Stimulated activated naive CD8-positive, alpha-beta T cell treated with anti-CD3 and anti-CD28 coated beads, Interleukin-15, amount 100 ng/mL, for 72 hours (primary cell): Measurements from ENCODE around the gene TRIM46.

Source experiments
- ATAC-seq: fragments of 150-1000 bp; cut with Tn5 transposase; 2 replicates; pipeline ENCODE4 v1.10.0; 2021; ENCODE audit warnings: mild to moderate bottlenecking, moderate library complexity
- DNase-seq, 2 donors: peaks; one replicate each; pipeline ENCODE4 v3.0.0; 2021 to 2022
- H3K27ac Mint-ChIP-seq, 2 donors: one replicate each; pipeline ENCODE4 v1.8.0; 2022; ENCODE audit warnings: mild to moderate bottlenecking in 2 of 2, mixed read lengths in 2 of 2, moderate library complexity in 2 of 2
- H3K27me3 Mint-ChIP-seq: one replicate; pipeline ENCODE4 v1.8.0; 2022; ENCODE audit warnings: mixed read lengths
- H3K4me1 Mint-ChIP-seq: one replicate; pipeline ENCODE4 v1.8.0; 2022; ENCODE audit warnings: mild to moderate bottlenecking, mixed read lengths
- H3K4me3 Mint-ChIP-seq, 2 donors: one replicate each; pipeline ENCODE4 v1.8.0; 2022; ENCODE audit warnings: mild to moderate bottlenecking in 2 of 2, mixed read lengths in 2 of 2, moderate library complexity in 1 of 2
- H3K9me3 Mint-ChIP-seq, 2 donors: one replicate each; pipeline ENCODE4 v1.8.0; 2022; ENCODE audit warnings: mixed read lengths in 2 of 2

The TRIM46 gene, protein sequence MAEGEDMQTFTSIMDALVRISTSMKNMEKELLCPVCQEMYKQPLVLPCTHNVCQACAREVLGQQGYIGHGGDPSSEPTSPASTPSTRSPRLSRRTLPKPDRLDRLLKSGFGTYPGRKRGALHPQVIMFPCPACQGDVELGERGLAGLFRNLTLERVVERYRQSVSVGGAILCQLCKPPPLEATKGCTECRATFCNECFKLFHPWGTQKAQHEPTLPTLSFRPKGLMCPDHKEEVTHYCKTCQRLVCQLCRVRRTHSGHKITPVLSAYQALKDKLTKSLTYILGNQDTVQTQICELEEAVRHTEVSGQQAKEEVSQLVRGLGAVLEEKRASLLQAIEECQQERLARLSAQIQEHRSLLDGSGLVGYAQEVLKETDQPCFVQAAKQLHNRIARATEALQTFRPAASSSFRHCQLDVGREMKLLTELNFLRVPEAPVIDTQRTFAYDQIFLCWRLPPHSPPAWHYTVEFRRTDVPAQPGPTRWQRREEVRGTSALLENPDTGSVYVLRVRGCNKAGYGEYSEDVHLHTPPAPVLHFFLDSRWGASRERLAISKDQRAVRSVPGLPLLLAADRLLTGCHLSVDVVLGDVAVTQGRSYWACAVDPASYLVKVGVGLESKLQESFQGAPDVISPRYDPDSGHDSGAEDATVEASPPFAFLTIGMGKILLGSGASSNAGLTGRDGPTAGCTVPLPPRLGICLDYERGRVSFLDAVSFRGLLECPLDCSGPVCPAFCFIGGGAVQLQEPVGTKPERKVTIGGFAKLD

DNA sequence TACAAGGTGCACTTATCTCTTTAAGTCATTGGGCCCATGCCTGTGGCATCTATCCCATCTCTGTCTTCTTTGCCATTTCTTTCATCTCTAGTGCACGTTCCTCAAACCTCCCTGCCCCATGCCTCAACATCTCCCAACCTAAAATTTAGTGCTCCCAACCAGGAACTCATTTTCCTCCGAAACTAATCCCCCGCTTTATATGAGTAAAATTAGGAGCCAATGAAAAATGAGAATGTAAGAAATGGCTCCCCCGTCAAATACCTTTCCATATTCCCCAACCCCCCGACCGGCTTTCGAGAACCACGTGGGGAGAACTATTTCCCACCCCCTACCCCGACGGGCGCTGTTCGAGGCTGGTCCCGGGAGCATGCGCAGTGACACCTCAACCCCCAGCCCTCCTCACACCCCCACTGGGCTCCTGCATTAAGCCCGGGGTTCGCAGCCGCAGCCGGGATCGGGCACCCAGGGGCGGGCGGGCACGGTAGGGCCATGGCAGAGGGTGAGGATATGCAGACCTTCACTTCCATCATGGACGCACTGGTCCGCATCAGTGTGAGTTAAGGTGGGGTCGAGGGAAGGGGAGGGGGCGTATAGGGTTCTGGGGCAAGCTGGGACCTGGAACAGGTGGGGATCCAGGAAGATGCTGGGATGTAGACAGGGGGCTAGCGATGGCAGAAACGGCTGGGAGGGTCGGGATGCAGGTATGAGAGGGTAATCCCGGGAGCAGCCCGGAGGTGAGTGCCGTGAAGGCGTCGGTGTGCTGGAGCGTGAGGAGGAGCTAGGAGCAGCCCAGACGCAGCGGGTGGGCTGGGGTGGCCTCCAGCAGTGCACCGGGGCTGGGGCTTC is at the start of gene TRIM46:
TRIM46 (plus strand) TSS at position 372 of the 846 bp plus-strand sequence; CDS start at position 490, 118 bp downstream.
- peaks cover 61% of the 10 kb centered on the region for H3K4me1 Mint-ChIP-seq
- peak; percentile 63 to 77 for DNase-seq

DNA sequence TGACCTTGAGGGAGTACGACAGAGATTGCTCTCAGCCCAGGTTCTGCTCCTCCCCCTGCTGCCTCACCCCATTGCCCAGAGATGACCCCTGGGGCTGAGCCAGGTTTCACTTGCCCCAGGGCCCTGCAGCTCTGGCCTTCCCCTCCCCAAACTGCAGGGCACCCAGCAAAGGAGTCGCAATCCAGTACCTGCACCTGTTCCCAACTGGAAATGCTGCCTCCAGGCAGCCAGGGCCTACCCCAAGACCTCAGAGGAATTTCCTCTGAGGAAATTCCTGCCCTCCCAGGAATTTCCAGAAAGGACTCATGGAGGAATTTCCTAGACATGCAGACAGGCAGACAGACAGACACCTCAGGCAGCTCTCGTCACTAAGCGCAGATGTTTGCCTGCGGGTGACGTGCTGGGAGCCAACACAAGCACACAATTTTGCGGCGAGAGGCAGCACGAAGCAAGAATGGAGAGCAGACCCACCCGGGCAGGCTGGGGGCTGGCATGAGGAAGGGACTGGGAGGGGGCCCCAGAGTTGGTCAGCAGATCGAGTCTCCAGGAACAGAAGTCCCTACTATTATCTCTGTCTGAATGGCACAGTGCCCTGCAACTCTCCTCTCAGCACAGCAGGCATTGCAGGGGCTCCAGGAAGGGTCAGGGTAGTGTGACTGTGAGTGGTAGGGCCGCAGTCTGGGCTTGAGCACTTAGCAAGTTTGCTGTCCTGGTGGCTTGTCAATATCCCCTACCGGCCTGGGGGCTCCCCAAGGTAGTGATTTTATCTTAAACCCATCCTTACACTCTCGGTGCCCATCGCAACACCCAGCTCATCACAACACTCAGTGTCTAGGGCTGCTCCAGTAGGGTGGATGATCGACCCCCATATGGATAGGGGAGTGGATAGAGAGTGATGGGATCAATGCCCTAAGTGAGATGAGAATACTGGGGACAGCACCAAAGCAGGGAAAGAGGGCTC is 48.9 kb upstream of the TRIM46 start:
- Mint-ChIP-seq H3K4me1 (peaks cover 35% of the 10 kb centered on the region), H3K27ac (no peak overlapping the region), H3K9me3 (no peaks in the 10 kb centered on the region), H3K4me3 (no peak overlapping the region), H3K27me3 (peaks cover 39% of the 10 kb centered on the region)
- no peak for DNase-seq
- ATAC-seq, result no peak

More for the DNA sequence above, at the start of gene TRIM46:
- Mint-ChIP-seq H3K27ac (peak within 1 kb of the TSS; percentile 99), H3K27me3 (no peaks in the 10 kb centered on the region), H3K9me3 (no peaks in the 10 kb centered on the region), H3K4me3 (peak within 1 kb of the TSS; percentile 96 to 99)
- ATAC-seq, result peak; percentile 57

DNA sequence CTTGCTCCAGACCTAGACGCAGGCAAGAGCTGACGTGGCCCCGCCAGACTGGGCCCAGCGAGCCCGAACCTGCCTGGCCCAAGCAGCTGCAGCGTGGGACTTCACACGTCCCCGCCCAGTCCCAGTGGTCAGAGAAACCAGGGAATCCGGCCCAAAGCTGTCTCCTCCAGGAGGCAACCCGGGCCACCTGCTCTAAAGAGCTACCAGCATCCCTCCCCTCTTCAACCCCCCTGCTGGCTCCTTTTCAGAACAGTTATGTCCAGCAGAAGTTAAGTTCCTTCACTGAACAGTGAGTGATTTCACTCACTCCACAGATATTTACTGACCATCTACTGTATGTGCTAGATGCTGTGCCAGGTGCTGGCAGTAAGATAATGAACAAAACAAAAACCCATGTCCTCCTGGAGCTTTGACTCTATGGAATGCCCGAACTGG is 48.1 kb upstream of the TRIM46 start:
- DNase-seq (no peak), ATAC-seq (no peak)
- Mint-ChIP-seq H3K27me3 (peaks cover 39% of the 10 kb centered on the region), H3K9me3 (no peaks in the 10 kb centered on the region), H3K4me3 (peak overlapping the region in 1 of 2 donors; percentile 49), H3K27ac (no peak overlapping the region), H3K4me1 (peaks cover 37% of the 10 kb centered on the region)

DNA sequence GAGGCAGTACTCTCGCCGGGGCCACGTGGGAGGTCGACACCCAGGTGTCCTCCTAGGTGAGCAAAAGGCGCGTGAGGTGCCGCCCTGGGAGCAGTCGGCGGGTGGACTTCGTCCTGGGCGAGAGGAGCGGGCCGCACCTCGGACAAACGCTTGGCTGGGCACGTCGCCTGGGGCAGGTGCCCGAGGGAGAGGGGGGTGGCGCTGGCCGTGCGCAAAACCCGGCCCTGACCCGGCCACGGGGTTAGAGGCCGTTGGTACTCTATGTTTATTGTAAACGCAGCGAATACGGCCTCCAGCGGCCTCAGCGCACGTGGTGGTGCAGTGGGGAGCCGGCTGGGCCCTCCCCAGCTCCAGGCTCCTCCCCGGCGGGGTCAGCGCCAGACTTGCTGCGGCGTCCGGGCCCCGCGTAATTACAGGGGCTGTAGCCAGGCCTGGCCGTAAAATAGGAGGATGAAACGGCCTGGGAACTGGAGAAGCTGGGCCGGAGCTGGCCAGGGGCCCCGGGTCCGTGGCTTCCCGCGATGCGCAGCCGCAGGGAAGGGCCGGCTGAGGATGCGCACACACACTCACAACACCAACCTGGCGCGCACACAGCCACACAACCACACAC is 47.6 kb upstream of the TRIM46 start:
- H3K4me1 Mint-ChIP-seq, result peaks cover 37% of the 10 kb centered on the region
- no peak for ATAC-seq
- H3K9me3 Mint-ChIP-seq, result no peaks in the 10 kb centered on the region
- H3K27me3 Mint-ChIP-seq, result peaks cover 39% of the 10 kb centered on the region
- DNase-seq, result no peak
- peak overlapping the region in 1 of 2 donors; percentile 86 for H3K4me3 Mint-ChIP-seq
- H3K27ac Mint-ChIP-seq, result no peak overlapping the region

DNA sequence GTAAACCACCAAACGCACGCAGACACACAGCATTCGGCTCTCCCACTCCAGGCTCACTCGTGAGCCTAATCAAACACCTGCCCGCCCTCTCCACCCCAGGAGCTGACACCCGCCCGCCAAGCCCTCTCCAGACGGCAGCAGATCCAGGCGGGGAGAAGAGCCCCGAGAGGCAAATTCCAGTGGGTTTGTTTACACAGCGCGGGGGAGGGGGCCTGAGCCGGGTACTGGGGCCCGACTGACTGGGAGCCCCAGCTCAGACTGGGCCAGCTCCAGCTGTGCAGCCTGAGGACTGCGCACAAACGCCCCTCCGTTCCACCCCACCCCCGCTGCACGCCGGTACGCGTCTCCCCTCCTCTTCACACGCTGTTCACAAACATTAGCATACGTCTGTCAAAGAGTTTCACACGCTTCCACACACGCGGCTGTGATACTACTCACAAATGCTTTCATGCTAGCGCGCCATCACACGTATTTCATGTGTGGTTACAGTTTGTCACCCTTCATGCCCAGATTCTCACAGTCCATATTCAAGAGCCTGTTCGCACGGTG is 47.0 kb upstream of the TRIM46 start:
- H3K4me3 Mint-ChIP-seq, result peak overlapping the region; percentile 75 to 86
- peaks cover 37% of the 10 kb centered on the region for H3K4me1 Mint-ChIP-seq
- ATAC-seq (peak; percentile 66), DNase-seq (peak in 1 of 2 donors; percentile 24)
- no peak overlapping the region for H3K27ac Mint-ChIP-seq
- no peaks in the 10 kb centered on the region for H3K9me3 Mint-ChIP-seq
- H3K27me3 Mint-ChIP-seq, result peaks cover 39% of the 10 kb centered on the region

DNA sequence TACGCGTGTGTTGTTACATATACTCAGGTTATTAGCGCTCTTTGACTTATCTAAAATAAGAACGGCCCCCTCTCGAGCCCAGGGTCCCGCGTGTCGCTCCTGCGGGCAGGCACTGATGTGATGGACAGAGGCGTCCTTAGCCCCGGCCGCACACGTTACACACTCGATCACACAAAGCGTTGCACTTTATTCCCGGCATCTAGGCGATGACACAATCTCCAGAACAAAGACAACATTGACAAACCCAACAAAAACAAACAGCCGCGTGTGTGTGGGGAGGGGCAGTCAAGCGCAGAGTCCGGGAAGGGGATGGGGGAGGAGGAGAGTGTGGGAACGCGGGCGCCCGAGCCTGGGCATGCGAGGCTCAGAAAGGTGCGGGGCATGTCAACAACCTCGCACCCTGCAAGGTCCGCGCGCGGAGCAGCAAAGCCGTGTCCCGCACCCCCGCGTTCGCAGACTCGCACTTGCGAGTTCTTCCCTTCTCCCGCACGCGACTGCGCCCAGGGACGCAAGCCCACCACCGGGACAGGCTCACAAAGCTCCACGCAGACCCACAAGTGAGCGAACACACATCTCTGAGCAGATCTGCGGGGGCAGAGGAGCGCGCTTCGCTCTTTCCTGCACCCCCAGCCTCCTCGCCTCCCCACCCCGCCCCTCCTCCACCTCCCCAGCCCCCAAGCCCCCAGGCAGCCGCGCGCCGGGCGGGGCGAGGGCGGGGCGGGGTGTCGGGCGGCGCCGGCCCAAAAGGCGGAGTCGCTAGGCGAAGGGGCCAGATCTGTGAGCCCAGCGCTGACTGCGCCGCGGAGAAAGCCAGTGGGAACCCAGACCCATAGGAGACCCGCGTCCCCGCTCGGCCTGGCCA is 46.3 kb upstream of the TRIM46 start, which contains the start of gene EFNA1:
EFNA1 (plus strand) TSS at position 772 of the 862 bp plus-strand sequence. CDS start 102 bp downstream, outside the sequence.
- peak within 1 kb of the TSS in 1 of 2 donors; percentile 50 for H3K27ac Mint-ChIP-seq
- no peaks in the 10 kb centered on the region for H3K9me3 Mint-ChIP-seq
- H3K4me1 Mint-ChIP-seq, result peaks cover 37% of the 10 kb centered on the region
- ATAC-seq, result peak; percentile 71
- peak; percentile 36 to 40 for DNase-seq
- peak within 1 kb of the TSS; percentile 75 to 86 for H3K4me3 Mint-ChIP-seq
- H3K27me3 Mint-ChIP-seq, result peaks cover 39% of the 10 kb centered on the region

DNA sequence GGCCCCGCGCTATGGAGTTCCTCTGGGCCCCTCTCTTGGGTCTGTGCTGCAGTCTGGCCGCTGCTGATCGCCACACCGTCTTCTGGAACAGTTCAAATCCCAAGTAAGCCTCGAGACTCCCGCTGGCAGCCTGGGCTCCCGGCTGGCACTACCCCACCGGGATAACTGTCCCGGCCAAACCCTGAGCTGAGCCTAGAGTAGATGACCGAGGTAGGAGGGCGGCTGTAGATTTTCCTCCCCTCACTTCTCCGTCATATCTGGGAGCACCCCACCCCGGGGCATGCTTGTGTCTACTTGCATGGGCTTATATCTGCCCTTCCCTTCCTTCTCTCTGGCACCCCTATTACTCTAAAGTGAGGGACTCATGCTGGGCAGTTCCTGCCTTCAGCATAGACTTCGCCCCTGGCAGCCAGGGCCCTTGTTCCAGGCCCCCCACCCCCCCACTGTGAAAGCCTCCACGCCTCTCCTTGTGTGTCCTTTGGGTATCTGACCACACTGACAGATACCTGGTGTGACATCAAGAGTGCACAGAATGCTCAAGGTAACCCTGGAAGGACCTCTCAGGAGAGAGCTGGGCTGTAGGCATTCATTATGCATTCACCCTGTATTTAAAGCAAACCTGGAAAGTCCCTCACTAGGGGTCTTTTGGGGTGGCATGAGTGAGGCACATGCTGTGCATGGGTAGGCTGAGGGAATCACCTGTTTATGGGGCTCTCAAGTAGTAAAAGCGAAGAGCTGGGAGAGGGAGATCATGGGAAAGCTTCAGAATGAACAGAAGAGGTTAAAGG is 45.5 kb upstream of the TRIM46 start:
- Mint-ChIP-seq H3K27me3 (peaks cover 39% of the 10 kb centered on the region), H3K27ac (peak overlapping the region in 1 of 2 donors; percentile 50)
- no peak for DNase-seq

DNA sequence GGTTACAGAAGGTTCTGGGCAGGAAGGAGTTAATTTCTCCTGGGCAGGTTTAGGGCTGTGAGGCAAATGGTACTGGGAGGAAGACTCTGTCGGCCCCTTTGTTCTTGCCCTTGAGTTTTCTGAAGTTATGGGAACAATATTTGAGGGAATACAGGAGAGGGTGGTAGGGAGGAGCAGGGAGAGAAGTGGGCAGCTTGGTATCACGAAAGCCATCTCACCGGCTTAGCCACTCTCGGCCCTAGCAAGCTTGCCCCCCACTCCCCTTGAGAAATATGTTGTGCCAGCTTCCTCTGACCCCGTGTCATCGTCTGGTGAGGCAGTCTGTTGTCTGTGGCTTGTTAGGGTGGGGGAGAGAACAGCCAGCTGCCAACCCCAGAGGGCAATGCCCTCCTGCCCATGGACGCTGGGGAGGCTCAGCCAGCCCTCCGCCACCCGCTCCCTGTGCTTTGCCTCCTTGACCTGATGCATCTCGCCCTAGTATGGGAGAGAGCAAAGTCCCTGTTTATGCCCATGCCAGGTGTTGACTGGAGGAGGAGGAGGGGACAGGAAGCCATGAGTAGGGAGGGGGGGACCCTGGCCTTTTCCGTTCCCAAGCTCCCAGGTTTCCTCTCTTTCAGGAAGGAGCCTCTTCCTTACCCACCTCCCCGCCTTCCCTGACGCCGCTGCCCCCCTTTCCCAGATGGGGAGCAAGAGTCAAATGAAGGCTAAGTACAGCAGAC is 44.7 kb upstream of the TRIM46 start:
- Mint-ChIP-seq H3K4me3 (peak overlapping the region; percentile 58 to 65), H3K4me1 (peaks cover 37% of the 10 kb centered on the region), H3K27me3 (peaks cover 39% of the 10 kb centered on the region), H3K27ac (no peak overlapping the region), H3K9me3 (no peaks in the 10 kb centered on the region)
- DNase-seq, result no peak
- ATAC-seq, result no peak

More for the DNA sequence above, 45.5 kb upstream of the TRIM46 start:
- Mint-ChIP-seq H3K9me3 (no peaks in the 10 kb centered on the region), H3K4me3 (peak overlapping the region; percentile 58 to 65), H3K4me1 (peaks cover 37% of the 10 kb centered on the region)
- ATAC-seq, result peak; percentile 22

DNA sequence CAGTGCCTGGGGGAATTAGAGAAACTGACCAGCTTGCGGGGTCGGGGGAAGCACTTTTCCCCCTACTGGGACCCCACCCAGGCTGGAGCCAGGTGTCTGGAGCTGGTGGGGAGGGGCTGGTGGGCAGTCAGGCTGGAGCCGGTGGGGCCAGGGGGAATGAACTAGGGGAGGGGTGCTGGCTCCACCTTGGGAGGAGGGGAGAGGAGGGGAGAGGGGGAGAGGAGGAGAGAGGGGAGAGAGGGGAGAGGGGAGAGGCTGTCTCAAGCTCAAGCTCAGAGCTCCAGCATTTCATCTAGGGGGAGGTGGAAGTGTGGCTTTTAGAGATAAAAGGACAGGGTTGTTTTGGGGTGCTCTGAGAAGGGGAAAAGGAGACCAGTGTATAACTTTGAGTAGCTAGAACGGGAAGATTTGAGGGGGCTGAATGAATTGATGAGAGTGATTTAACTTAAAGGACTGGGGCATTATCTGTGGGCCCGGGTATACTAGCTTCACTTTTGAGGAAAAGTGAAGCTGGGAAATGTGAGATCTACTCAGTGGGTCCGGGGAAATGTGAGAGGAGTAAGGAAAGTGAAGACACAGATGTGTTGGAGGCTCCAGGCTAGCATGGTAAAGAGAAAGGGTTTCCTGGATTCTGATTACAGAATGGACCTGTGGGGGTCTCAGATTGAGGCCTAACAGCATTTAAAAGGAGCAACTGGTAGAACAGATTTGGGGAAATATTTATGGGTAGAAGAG is 43.2 kb upstream of the TRIM46 start:
- Mint-ChIP-seq H3K4me1 (peaks cover 45% of the 10 kb centered on the region), H3K27me3 (peaks cover 33% of the 10 kb centered on the region), H3K27ac (no peak overlapping the region), H3K4me3 (no peak overlapping the region), H3K9me3 (no peaks in the 10 kb centered on the region)
- ATAC-seq (no peak), DNase-seq (no peak)

DNA sequence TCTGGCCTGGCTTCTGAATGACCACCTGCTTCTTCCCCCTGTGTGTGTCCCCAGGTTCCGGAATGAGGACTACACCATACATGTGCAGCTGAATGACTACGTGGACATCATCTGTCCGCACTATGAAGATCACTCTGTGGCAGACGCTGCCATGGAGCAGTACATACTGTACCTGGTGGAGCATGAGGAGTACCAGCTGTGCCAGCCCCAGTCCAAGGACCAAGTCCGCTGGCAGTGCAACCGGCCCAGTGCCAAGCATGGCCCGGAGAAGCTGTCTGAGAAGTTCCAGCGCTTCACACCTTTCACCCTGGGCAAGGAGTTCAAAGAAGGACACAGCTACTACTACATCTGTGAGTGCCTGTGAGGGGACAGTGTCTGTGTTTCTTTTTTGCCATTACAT is 42.4 kb upstream of the TRIM46 start:
- peaks cover 25% of the 10 kb centered on the region for H3K27me3 Mint-ChIP-seq
- H3K4me1 Mint-ChIP-seq, result peaks cover 44% of the 10 kb centered on the region
- ATAC-seq (no peak), DNase-seq (no peak)
- H3K9me3 Mint-ChIP-seq, result no peaks in the 10 kb centered on the region
- H3K4me3 Mint-ChIP-seq, result no peak overlapping the region
- no peak overlapping the region for H3K27ac Mint-ChIP-seq

DNA sequence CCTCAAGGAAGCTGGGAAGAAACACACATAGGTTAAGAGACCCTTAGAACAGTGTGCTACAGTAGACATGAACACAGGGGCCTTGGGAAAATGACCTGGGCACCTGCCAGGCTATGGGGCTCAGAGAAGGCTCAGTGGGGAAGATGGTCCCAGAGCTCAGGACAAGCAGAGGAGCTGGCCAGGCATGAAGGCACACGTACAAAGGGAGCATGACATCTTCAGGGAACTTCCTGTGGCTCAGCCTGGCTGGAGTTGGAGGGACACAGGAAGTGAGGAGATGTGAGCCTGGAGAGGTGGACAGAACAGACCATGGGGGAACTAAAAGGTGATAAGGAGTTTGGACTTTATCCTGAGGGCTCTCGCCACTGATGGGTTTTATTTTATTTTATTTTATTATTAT is 41.8 kb upstream of the TRIM46 start:
- DNase-seq (no peak), ATAC-seq (no peak)
- peaks cover 42% of the 10 kb centered on the region for H3K4me1 Mint-ChIP-seq
- H3K9me3 Mint-ChIP-seq, result no peaks in the 10 kb centered on the region
- peaks cover 19% of the 10 kb centered on the region for H3K27me3 Mint-ChIP-seq
- H3K4me3 Mint-ChIP-seq, result no peak overlapping the region
- no peak overlapping the region for H3K27ac Mint-ChIP-seq
